ENCODE data around the gene TMEFF2. TPM values are rescaled to one million over a fixed set of nuclear protein-coding genes. Genes with fewer than 3 reads are reported as not detected.

TMEFF2 gene
- total and polyA plus RNA-seq, 8 donors = 0.05 to 0.75 TPM; not detected in 6

DNA sequence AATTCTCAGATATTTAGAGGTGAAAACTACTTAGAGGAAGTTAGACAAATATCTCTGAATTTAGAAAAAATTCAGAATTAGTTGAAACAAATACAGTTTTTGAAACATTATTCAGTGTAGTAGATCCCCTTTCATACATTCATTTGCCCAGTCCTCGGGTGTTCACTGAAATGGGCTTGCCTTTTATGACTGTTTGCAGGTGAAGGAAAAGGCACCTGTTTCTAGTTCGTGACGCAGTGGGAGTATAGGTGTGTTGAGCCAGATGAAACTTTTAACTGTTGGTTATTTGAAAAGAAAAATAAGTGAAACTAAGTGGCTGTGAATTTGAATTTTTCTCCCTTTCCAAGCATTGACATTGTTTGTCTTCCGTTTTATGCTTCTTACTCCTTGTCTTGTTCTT is 28.9 kb downstream of the TMEFF2 start:
- no peak overlapping the region for H3K4me3 ChIP-seq
- TF ChIP-seq, protein P1, sequence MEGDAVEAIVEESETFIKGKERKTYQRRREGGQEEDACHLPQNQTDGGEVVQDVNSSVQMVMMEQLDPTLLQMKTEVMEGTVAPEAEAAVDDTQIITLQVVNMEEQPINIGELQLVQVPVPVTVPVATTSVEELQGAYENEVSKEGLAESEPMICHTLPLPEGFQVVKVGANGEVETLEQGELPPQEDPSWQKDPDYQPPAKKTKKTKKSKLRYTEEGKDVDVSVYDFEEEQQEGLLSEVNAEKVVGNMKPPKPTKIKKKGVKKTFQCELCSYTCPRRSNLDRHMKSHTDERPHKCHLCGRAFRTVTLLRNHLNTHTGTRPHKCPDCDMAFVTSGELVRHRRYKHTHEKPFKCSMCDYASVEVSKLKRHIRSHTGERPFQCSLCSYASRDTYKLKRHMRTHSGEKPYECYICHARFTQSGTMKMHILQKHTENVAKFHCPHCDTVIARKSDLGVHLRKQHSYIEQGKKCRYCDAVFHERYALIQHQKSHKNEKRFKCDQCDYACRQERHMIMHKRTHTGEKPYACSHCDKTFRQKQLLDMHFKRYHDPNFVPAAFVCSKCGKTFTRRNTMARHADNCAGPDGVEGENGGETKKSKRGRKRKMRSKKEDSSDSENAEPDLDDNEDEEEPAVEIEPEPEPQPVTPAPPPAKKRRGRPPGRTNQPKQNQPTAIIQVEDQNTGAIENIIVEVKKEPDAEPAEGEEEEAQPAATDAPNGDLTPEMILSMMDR (IDR thresholded peaks at IDR 0.05) = no peak
- no peak for DNase-seq
- no peak for FAIRE-seq
- no peaks in the 10 kb centered on the region for H3K27me3 ChIP-seq
- H3K9me3 ChIP-seq = no peaks in the 10 kb centered on the region
- H3K27ac ChIP-seq = no peak overlapping the region
- WGBS, 2 donors = 44 to 68% methylated on average over 4 of the region's 4 CpGs
- intact Hi-C loops (cut with DNase I) = loop anchor here in 2 of 3 donors (10.0 kb wide), 2 partner anchors 601 to 611 kb away; no protein-coding TSS in a partner anchor
- no peaks in the 10 kb centered on the region for H3K36me3 ChIP-seq
- H3K4me1 ChIP-seq = peaks cover 0 to 8% (median 0%) of the 10 kb centered on the region in 3 donors
- no peak for ATAC-seq

DNA sequence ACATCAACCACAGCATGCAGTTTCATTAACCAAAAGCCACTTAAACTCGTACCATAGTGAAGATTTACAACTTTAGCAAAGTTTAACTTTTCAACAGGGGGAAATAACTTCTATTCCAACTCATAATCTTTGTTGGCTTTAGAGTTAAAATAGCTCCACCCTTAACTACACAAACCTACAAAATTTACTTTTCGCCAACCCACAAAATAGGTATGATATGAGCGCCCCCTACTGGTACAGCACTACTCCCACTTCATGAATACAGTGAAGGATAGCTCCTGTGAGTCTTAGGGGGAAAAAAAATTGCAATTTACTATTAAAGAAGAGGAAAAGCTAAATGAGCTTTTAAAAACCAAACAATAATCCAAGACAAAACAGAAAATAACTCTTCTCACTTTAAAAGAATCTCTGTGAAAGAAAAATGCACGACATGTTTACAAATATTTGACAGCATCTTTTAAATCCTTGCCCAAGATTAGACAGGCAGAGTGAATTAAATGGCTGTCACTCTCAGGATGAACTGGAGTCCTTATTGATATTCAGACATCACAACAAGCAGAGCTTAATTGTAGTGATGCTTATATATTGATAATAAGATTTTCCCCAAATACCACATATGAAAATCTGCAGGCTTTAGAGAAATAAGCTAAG is 32.2 kb downstream of the TMEFF2 start:
- no peaks in the 10 kb centered on the region for H3K36me3 ChIP-seq
- FAIRE-seq = peak; percentile 98

DNA sequence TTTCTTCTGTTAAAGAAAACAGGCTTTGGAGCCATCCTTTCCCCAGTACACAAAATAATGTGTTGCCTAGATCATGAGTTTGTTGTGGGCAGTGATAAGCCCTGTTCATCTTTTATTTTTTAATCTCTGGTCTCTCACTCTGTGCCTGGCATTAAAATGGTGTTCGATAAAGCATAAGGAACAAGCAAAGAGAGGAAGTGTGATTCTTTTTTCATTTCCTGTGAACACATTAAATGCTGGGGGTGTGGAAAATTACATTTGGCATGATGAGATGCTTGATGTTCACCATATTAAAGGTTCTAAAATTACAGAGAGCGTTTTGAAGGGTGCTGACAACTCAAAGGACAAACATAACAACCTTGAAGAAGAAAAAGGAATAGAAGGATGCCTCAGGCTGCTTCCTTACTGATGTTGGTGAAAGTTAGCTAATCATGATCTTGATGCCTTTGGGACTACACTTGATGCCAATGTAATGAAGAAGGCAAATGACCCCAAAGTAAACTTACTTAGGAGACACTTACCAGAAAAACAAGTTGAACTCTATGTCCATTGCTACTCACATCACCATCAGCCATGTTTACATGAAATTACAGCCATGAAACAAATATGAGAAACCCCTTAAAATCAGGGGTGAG is 33.0 kb downstream of the TMEFF2 start:
- no peaks in the 10 kb centered on the region for H3K36me3 ChIP-seq
- intact Hi-C loops (cut with DNase I) = loop anchor here in 2 of 3 donors (5.0 to 10.0 kb wide), 3 partner anchors 349 to 607 kb away; no protein-coding TSS in a partner anchor
- WGBS, 2 donors = 56 to 71% methylated on average over 2 of the region's 2 CpGs
- DNase-seq = no peak
- no peaks in the 10 kb centered on the region for H3K27me3 ChIP-seq
- no peak overlapping the region for H3K27ac ChIP-seq
- FAIRE-seq = no peak
- H3K9me3 ChIP-seq = no peaks in the 10 kb centered on the region
- TF ChIP-seq, protein P1 (IDR thresholded peaks at IDR 0.05) = no peak
- no peak for ATAC-seq
- no peak overlapping the region for H3K4me3 ChIP-seq
- peaks cover 0 to 8% (median 0%) of the 10 kb centered on the region in 3 donors for H3K4me1 ChIP-seq

More for the DNA sequence above, 32.2 kb downstream of the TMEFF2 start:
- intact Hi-C loops (cut with DNase I) = loop anchor here in 2 of 3 donors (5.0 to 10.0 kb wide), 3 partner anchors 350 to 608 kb away; no protein-coding TSS in a partner anchor
- no peak overlapping the region for H3K4me3 ChIP-seq
- ATAC-seq = peak in 3 of 4 donors; percentile 87 to 94 (median 92)
- H3K27ac ChIP-seq = no peak overlapping the region
- DNase-seq = peak in 5 of 6 donors; percentile 28 to 69 (median 38)
- no peaks in the 10 kb centered on the region for H3K27me3 ChIP-seq
- H3K4me1 ChIP-seq = peaks cover 0 to 8% (median 0%) of the 10 kb centered on the region in 3 donors
- TF ChIP-seq, protein P1 (IDR thresholded peaks at IDR 0.05) = peak; percentile 70 to 96 (median 85)
- WGBS, 2 donors = 5 to 6% methylated on average over 4 of the region's 4 CpGs
- H3K9me3 ChIP-seq = no peaks in the 10 kb centered on the region

GRCh38 chr2:192159736-192160135 is 35.0 kb downstream of the TMEFF2 start:
- no peaks in the 10 kb centered on the region for H3K9me3 ChIP-seq
- no peak for DNase-seq
- TF ChIP-seq, protein P1 (IDR thresholded peaks at IDR 0.05) = no peak
- no peaks in the 10 kb centered on the region for H3K36me3 ChIP-seq
- WGBS, 2 donors = 48 to 66% methylated on average over 1 of the region's 1 CpG
- FAIRE-seq = no peak
- H3K27me3 ChIP-seq = no peaks in the 10 kb centered on the region
- H3K4me3 ChIP-seq = no peak overlapping the region
- intact Hi-C loops (cut with DNase I) = loop anchor here in 2 of 3 donors (5.0 to 10.0 kb wide), 3 partner anchors 347 to 605 kb away; no protein-coding TSS in a partner anchor
- H3K4me1 ChIP-seq = peaks cover 0 to 8% (median 0%) of the 10 kb centered on the region in 3 donors
- no peak overlapping the region for H3K27ac ChIP-seq
- ATAC-seq = no peak

Data from pancreas (tissue), 10 donors.